GM08714 (cell line): ENCODE data around the gene KIF13A.
"Not testable (repeated sequence)": the region's sequence is repeated elsewhere in the genome, so short reads cannot be mapped to it uniquely, and the experiment has no call there.

Experiments used
- H3K4me3 ChIP-seq: fragments of 200-500 bp; sonication (Bioruptor generic); 2 replicates; pipeline ENCODE4 v1.5.1; 2014; ENCODE audit warnings: mild to moderate bottlenecking, low read length, inconsistent platforms
- ZNF274 ChIP-seq: IDR thresholded peaks from 2 replicates; pipeline ENCODE4 v1.6.1; 2012; ENCODE audit warnings: mild to moderate bottlenecking, low read depth, low read length

The KIF13A gene

DNA sequence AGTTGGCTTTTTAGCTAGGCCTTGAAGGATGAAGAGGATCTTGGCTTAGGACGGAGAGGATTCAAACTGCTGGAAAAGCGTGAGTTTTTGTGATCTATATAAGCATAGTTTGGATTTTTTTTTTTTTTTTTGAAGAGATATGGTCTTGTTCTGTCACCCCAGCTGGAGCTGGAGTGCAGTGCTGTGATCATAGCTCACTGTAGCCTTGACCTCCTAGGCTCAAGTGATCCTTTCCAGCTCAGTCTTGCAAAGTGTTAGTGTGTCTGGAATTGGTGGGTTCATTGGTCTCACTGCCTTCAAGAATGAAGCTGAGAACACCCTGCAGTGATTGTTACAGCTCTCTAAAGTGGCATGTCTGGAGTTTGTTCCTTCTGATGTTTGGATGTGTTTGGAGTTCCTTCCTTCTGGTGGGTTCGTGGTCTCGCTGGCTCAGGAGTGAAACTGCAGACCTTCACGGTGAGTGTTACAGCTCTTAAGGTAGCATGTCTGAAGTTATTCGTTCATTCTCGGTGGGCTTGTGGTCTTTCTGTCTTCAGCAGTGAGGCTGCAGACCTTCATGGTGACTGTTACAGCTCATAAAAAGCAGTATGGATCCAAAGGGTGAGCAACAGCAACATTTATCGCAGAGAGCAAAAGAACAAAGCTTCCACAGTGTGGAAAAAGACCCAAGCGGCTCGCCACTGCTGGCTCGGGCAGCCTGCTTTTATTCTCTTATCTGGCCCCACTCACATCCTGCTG, 243.2 kb downstream of the KIF13A start:
- H3K4me3 ChIP-seq: no peak overlapping the region
- no peak for TF ChIP-seq ZNF274

- no peak overlapping the region for H3K4me3 ChIP-seq
- TF ChIP-seq ZNF274: no peak
Measured at GRCh38 chr6:17741507-17741906, 245.9 kb downstream of the KIF13A start.

DNA sequence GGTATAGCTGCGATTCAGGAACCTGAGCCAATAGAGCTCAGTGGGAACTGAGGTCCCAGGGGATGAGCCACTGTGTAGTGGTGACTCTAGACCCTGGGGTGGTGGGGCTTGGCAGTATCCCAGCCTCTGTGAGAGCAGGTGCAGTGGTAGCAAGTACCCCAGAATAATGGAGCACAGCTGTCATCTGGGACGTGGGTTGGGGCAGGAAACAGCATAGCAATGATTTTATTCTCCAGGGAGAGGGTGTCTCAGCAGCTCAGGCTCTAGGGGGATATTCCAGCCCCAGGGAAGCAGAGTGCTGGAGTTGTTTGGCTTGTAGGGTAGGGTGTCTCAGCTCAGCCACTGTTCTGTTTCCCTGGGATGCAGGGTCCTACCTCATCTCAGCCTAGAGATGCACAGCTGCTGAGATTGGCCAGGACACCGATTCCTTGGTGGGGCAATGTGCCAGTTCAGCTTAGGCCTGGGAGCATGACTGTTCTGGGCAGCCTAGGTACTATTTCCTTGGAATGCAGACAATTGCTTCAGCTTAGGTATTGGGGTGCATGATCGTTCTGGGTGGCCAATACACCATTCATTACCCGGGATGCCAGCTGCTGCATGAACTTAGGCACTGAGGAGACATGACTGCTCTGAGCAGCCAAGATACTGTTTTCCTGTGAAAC, 246.7 kb downstream of the KIF13A start:
- TF ChIP-seq ZNF274: no peak
- H3K4me3 ChIP-seq: no peak overlapping the region

- TF ChIP-seq ZNF274: no peak
- no peak overlapping the region for H3K4me3 ChIP-seq
Measured at GRCh38 chr6:17737704-17738252, 249.7 kb downstream of the KIF13A start.

- H3K4me3 ChIP-seq: not testable (repeated sequence)
Measured at GRCh38 chr6:17735311-17735710, 252.1 kb downstream of the KIF13A start.

GRCh38 chr6:17730078-17730704, 257.2 kb downstream of the KIF13A start:
- no peak for TF ChIP-seq ZNF274

DNA sequence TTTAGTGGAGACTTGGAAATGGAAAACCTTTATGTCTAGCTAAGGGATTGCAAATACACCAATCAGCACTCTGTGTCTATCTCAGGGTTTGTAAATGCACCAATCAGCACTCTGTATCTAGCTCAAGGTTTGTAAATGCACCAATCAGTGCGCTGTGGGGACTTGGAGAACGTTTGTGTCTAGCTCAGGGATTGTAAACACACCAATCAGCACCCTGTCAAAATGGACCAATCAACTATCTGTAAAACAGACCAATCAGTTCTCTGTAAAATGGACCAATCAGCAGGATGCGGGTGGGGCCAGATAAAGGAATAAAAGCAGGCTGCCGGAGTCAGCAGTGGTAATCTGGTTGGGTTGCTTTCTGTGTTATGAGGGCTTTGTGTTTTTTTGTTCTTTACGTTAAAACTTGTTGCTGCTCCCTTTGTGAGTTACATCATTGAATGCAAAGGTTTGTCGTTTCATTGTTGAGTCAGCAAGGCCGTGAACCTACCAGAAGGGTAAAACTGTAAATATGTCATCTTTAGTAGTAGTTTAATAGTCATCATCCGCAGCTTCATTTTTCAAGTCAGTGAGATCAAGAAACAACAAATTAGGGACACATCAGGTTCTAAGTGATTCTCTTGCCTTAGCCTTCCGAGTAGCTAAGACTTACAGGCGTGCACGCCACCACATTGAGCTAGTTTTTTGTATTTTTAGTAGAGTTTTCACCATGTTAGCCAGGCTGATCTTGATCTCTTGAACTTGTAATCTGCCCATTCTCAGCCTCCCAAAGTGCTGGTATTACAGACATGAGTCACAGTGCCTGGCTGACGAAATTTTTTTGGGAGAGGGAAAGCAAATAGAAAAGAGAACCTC, 258.0 kb downstream of the KIF13A start:
- TF ChIP-seq ZNF274: no peak
- no peak overlapping the region for H3K4me3 ChIP-seq

More at GRCh38 chr6:17730078-17730704, 257.2 kb downstream of the KIF13A start:
- no peak overlapping the region for H3K4me3 ChIP-seq

DNA sequence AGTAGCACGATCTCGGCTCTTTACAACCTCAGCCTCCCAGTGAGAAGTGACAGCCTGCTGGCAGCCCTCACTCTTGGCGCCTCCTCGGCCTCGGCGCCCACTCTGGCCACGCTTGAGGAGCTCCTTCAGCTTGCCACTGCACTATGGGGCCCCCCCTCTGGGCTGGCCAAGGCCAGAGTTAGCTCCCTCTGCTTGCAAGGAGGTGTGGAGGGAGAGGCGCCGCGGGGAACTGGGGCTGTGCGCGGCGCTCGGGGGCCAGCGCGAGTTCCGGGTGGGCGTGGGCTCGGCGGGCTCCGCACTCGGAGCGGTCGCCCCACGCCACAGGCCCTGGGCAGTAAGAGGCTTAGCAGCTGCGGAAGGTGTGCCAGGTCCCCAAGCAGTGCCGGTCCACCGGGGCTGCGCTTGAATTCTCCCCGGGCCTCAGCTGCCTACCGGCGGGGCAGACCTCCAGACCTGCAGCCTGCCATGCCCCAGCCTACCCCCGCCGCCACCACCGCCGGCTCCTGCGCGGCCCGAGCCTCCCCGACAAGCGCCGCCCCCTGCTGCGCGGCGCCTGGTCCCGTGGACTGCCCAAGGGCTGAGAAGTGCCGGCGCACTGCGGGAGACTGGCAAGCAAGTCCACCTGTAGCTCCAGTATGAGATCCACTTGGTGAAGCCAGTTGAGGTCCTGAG, 258.7 kb downstream of the KIF13A start:
- no peak overlapping the region for H3K4me3 ChIP-seq
- no peak for TF ChIP-seq ZNF274

DNA sequence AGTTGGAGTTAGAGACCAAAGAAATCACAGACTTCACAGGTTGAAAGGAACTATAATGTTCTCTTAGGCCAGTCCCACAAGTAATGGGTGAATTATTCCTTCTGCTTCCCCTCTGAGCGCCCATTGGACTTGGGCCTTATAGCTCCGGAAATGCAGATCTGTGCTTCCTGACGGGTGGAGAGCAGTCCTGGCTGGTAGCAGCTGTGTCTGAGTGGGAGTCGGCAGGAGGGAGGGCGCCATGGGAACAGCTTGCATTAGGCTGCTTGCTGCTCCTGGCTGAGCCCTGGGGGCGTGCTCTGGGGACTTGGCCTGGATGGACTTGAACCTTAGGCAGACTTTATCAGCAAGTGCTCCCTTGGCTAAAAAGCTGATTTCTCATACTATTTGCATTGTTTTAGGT, 262.4 kb downstream of the KIF13A start:
- TF ChIP-seq ZNF274: no peak
- H3K4me3 ChIP-seq: no peak overlapping the region

- no peak overlapping the region for H3K4me3 ChIP-seq
- TF ChIP-seq ZNF274: no peak
Measured at GRCh38 chr6:17724341-17724740, 263.1 kb downstream of the KIF13A start.

GRCh38 chr6:17721671-17722070, 265.8 kb downstream of the KIF13A start:
- TF ChIP-seq ZNF274: no peak
- H3K4me3 ChIP-seq: no peak overlapping the region

- no peak overlapping the region for H3K4me3 ChIP-seq
- TF ChIP-seq ZNF274: no peak
Measured at GRCh38 chr6:17719323-17720041, 268.0 kb downstream of the KIF13A start.

GRCh38 chr6:17716221-17716620, 271.2 kb downstream of the KIF13A start:
- TF ChIP-seq ZNF274: no peak
- no peak overlapping the region for H3K4me3 ChIP-seq
